Measurements from ENCODE around the gene DNAJC30. TPM values are rescaled to one million over a fixed set of nuclear protein-coding genes. Genes with fewer than 3 reads are reported as not detected.
A peak's percentile ranks its signal among the peaks of the same experiment; 100 is the strongest.

The DNAJC30 gene
- total and polyA plus RNA-seq, 2 of the 8 experiments (the other 6 are each of a cell fraction or from before 2014, with no cell fraction given): 6.1 to 6.3 TPM

DNA sequence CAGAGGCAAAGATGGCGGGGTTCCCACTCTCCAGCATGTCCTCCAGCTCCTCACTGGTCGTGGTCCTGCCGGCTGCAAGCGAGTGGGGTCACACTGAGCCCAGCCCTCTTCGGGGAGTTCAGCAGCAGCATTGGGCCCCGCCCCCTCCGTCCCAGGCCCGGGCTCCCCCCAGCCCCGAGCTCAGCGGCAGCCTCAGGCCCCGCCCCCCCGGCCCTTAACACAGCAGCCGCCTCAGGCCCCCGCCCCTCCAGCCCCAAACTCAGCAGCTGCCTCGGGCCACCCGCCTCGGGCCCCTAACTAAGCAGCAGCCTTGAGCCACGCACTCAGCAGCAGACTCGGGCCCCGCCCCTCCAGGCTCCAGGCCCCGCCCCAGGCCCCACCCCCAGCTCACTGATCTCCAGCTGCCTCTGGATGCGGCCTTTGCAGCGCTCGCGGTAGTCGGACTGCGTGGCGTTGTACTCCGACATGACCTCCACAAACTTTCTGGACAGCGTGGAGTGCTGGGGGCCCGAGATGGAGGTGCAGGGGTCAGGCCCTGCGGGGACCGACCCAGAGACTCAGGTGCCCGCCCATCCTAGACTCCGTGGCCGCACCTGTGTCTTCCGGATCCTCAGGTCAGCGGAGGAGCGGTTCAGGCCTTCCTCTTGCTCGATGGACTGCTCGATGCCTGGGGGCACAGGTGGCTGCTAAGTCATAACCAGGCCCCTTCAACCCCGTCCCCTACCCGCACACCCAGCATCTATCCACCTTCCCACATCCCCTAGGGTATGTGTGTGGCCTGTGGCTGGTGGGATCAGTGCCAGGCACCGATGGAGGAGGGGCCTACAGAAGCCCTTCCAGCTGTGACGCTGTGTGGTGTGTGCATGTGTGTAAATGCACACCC is 20.7 kb upstream of the DNAJC30 start (continued):
- no peak for TF ChIP-seq RNF2 (IDR thresholded peaks at IDR 0.05; ENCODE audit: borderline replicate concordance, low read depth, low read length, missing control alignments, poor library complexity, severe bottlenecking)
- TF ChIP-seq SRF (IDR thresholded peaks at IDR 0.05; ENCODE audit: low read depth, low read length): no peak
- TF ChIP-seq EP300 (IDR thresholded peaks at IDR 0.05; ENCODE audit: borderline replicate concordance in 1 of 2, low read depth in 2 of 2, low read length in 2 of 2): no peak
- TF ChIP-seq TAF1 (IDR thresholded peaks at IDR 0.05; ENCODE audit: low read depth, low read length): peak; percentile 57; the same call in 1 of the 2 replicates
- TF ChIP-seq POU5F1 (IDR thresholded peaks at IDR 0.05; ENCODE audit: low read depth, low read length): no peak
- no peak for TF ChIP-seq SIRT6 (IDR thresholded peaks at IDR 0.05; ENCODE audit: low read length)
- no peak for TF ChIP-seq TAF7 (optimal IDR thresholded peaks at IDR 0.05; ENCODE audit: borderline replicate concordance, low read depth, low read length)
- TF ChIP-seq TBP (IDR thresholded peaks at IDR 0.05; ENCODE audit: low read depth, low read length): no peak
- TF ChIP-seq POLR2A (IDR thresholded peaks at IDR 0.05; ENCODE audit: control extremely low read depth in 1 of 2, low read depth in 2 of 2, low read length in 2 of 2): 0 out of 3 replicates have a peak, but pooled peaks of 1 of the 2 experiments have one; percentile 40
- no peak for TF ChIP-seq CREB1 (IDR thresholded peaks at IDR 0.05)
- no peak for TF ChIP-seq ATF3 (IDR thresholded peaks at IDR 0.05; ENCODE audit: insufficient read depth, low read depth, low read length)
- peak; percentile 40; the same call in 1 of the 2 replicates for TF ChIP-seq YY1 (IDR thresholded peaks at IDR 0.05; ENCODE audit: low read depth, low read length)
- TF ChIP-seq MAFK (IDR thresholded peaks at IDR 0.05; ENCODE audit: low read depth, low read length): no peak
- TF ChIP-seq, protein P1, sequence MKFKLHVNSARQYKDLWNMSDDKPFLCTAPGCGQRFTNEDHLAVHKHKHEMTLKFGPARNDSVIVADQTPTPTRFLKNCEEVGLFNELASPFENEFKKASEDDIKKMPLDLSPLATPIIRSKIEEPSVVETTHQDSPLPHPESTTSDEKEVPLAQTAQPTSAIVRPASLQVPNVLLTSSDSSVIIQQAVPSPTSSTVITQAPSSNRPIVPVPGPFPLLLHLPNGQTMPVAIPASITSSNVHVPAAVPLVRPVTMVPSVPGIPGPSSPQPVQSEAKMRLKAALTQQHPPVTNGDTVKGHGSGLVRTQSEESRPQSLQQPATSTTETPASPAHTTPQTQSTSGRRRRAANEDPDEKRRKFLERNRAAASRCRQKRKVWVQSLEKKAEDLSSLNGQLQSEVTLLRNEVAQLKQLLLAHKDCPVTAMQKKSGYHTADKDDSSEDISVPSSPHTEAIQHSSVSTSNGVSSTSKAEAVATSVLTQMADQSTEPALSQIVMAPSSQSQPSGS (IDR thresholded peaks at IDR 0.05; ENCODE audit: low read length): no peak
- no peak for TF ChIP-seq CBX8 (IDR thresholded peaks at IDR 0.05; ENCODE audit: borderline replicate concordance, low read depth, low read length)
- no peak for TF ChIP-seq CTBP2 (IDR thresholded peaks at IDR 0.05; ENCODE audit: borderline replicate concordance, insufficient read depth, insufficient read length, low read length)
- TF ChIP-seq CEBPB (IDR thresholded peaks at IDR 0.05; ENCODE audit: low read depth, low read length): no peak
- TF ChIP-seq RFX5 (IDR thresholded peaks at IDR 0.05; ENCODE audit: borderline replicate concordance, low read depth, low read length): no peak
- no peak for TF ChIP-seq GTF2F1 (IDR thresholded peaks at IDR 0.05; ENCODE audit: borderline replicate concordance, low read depth, low read length)
